ENCODE measurements around the gene SLC22A3. TPM values are rescaled to one million over a fixed set of nuclear protein-coding genes. Genes with fewer than 3 reads are reported as not detected.
A peak's percentile ranks its signal among the peaks of the same experiment; 100 is the strongest.

Gene SLC22A3
- total and polyA plus RNA-seq, 8 donors, result 2.0 to 29.3 (median 7.2) TPM

DNA sequence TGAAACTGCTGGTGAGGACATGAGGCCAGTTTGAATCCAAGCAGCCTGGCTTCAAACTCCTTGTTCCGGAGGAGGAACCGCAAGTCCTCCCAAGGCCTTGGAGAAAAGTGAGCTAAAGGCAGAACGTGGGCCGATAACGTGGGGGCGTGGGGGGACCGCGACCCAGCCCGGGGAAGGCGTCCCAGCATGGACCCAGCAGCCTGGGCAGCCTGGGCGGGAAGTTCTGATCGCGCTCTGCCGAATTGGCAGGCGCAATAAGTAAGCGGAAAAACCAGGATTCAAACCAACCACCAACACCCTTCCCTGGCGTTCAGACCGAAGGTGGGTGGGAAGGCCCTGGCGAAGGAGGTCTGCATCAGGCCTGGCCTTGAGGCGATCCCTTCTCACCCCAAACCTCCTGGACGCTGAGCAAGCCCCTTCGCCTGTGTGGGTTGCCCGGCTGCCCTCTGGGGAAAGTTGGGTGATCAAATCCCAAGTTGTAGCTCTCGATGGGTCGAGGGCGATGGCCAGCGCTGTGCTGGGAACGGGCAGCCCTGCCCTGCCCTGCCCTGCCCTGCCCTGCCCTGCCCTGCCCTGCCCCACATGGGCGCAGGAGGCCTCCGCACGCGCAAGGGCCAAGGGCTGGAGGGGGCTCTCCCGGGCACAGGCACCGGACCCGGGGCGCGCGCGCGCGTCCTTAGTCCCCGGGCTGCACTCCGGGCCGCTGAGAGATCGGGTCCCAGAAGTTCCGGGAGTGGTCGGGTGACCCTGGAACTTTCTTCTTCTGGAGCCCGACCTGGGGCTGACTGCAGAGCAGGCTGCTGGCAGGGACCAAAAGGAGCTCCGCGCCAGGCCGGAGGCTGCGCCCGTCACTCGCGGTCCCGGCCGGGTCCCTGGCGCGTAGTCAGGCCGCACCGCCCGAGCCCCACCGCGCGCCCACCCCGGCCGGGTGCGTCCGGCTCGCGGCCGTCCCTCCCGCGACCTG, 637 bp upstream of the SLC22A3 start:
- H3K9me3 ChIP-seq, result no peaks in the 10 kb centered on the region
- H3K27me3 ChIP-seq, result peaks cover 3 to 43% (median 5%) of the 10 kb centered on the region in 3 donors
- H3K27ac ChIP-seq, result peak overlapping the region in 3 of 5 donors; percentile 20 to 83 (median 78)
- WGBS, 5 donors, result 36 to 87% (median 47%) methylated on average over 27 to 74 of the region's 74 CpGs
- TF ChIP-seq, protein P1, sequence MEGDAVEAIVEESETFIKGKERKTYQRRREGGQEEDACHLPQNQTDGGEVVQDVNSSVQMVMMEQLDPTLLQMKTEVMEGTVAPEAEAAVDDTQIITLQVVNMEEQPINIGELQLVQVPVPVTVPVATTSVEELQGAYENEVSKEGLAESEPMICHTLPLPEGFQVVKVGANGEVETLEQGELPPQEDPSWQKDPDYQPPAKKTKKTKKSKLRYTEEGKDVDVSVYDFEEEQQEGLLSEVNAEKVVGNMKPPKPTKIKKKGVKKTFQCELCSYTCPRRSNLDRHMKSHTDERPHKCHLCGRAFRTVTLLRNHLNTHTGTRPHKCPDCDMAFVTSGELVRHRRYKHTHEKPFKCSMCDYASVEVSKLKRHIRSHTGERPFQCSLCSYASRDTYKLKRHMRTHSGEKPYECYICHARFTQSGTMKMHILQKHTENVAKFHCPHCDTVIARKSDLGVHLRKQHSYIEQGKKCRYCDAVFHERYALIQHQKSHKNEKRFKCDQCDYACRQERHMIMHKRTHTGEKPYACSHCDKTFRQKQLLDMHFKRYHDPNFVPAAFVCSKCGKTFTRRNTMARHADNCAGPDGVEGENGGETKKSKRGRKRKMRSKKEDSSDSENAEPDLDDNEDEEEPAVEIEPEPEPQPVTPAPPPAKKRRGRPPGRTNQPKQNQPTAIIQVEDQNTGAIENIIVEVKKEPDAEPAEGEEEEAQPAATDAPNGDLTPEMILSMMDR (IDR thresholded peaks at IDR 0.05), result no peak
- TF ChIP-seq EP300 (IDR thresholded peaks at IDR 0.05) (no peak), POLR2AphosphoS5 (IDR thresholded peaks at IDR 0.05) (no peak), POLR2A (IDR thresholded peaks at IDR 0.05) (no peak)
- no peaks in the 10 kb centered on the region for H3K36me3 ChIP-seq
- peak overlapping the region; percentile 56 to 66 (median 64) for H3K4me3 ChIP-seq
- intact Hi-C loops (cut with DNase I; ENCODE audit: low total_unique reads), result no loop called here
- H3K4me1 ChIP-seq, result peaks cover 0 to 28% (median 13%) of the 10 kb centered on the region in 4 donors
- DNase-seq, result no peak

DNA sequence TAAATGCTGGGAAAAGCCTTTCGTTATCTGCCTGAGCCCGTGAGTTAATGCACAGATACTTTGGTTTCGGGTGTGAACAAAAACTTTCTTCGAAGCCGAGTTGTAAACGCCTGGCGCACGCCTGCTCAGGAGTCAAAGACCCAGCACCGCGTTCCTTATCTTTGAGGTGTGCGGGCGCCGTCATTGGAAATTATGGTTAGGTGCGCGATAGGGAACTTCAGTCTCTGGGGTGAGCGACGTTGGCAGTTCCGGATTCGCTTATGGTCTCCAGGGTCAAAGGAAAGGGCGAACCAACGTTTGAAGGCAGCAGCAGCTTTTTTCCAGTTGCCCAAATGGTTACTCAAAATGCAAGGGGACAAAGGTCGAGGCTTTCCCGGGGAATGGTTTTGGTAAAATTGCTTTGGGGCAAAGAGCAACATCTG, 853 bp downstream of the SLC22A3 start:
- intact Hi-C loops (cut with DNase I; ENCODE audit: low total_unique reads), result no loop called here
- H3K9me3 ChIP-seq, result no peaks in the 10 kb centered on the region
- peaks cover 3 to 44% (median 5%) of the 10 kb centered on the region in 3 donors for H3K27me3 ChIP-seq
- TF ChIP-seq, protein P1 (IDR thresholded peaks at IDR 0.05), result no peak
- TF ChIP-seq POLR2AphosphoS5 (IDR thresholded peaks at IDR 0.05) (no peak), POLR2A (IDR thresholded peaks at IDR 0.05) (no peak), EP300 (IDR thresholded peaks at IDR 0.05) (no peak)
- H3K4me1 ChIP-seq, result peaks cover 0 to 28% (median 13%) of the 10 kb centered on the region in 4 donors
- H3K4me3 ChIP-seq, result peak overlapping the region; percentile 56 to 66 (median 64)
- H3K36me3 ChIP-seq, result no peaks in the 10 kb centered on the region
- peak in 1 of 2 donors; percentile 53 for DNase-seq
- H3K27ac ChIP-seq, result peak overlapping the region; percentile 11 to 83 (median 75)
- 1 to 4% (median 3%) methylated on average over 23 of the region's 23 CpGs for WGBS, 5 donors

DNA sequence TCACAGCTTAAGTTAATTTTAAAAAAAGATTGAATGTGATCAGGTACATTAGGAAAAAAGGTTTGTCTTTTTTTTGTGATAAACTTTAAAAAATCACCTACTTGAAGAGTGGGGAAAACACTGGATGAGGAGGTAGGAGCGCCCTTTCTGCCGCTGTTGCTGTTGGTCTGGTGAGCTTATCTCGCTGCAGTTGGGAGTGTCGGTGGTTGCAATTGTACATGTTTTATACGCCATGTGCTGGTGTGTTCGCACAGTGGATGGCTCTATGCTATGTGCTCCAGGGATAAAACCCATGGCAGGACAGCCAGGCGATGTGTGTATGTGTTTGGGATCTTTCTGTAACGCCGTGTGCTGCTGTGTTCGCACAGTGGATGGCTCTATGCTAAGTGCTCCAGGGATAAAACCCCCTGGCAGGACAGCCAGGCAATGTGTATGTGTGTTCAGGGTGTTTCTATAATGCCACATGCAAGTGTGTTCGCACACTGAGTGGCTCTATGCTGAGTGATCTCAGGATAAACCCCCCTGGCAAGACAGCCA, 1.7 kb downstream of the SLC22A3 start:
- Histone ChIP-seq H3K9me3 (no peaks in the 10 kb centered on the region), H3K4me3 (peak overlapping the region; percentile 56 to 66 (median 64)), H3K4me1 (peaks cover 0 to 31% (median 13%) of the 10 kb centered on the region in 4 donors), H3K36me3 (no peaks in the 10 kb centered on the region), H3K27ac (no peak overlapping the region), H3K27me3 (peaks cover 3 to 53% (median 5%) of the 10 kb centered on the region in 3 donors)
- intact Hi-C loops (cut with DNase I; ENCODE audit: low total_unique reads), result no loop called here
- no peak for DNase-seq
- no peak for TF ChIP-seq POLR2A (IDR thresholded peaks at IDR 0.05)
- TF ChIP-seq EP300 (IDR thresholded peaks at IDR 0.05), result no peak
- TF ChIP-seq, protein P1 (IDR thresholded peaks at IDR 0.05), result no peak
- TF ChIP-seq POLR2AphosphoS5 (IDR thresholded peaks at IDR 0.05), result no peak
- whole genome bisulfite sequencing, 5 donors, result 55 to 77% (median 71%) methylated on average over 11 of the region's 11 CpGs

DNA sequence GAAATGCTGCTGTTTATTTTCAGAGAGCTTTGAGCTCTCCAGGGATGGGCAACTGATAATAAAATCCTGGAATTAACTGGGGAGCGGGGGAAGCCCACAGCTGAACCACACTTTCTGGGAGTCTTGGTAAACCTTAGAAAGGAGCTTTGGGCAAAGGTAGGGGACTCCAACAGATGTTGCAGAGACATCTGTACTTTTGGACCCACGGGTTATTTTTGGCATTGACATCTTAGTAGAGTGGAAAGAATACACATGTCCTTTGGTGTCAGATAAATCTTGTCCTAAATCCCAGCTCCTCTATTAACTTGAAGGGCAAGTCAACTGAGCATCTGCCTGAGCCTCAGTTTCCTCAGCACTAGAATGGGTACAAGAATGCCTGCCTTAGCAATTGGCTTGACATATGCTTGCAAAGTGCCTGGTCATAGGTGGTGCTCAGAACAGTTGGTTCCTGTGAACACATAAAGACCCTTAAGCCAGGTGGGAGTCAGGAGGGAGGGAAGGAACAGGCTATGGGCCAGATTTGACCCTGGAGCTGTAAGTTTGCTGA, 5.8 kb downstream of the SLC22A3 start:
- TF ChIP-seq POLR2A (IDR thresholded peaks at IDR 0.05) (no peak), EP300 (IDR thresholded peaks at IDR 0.05) (no peak), POLR2AphosphoS5 (IDR thresholded peaks at IDR 0.05) (no peak)
- TF ChIP-seq, protein P1 (IDR thresholded peaks at IDR 0.05), result no peak
- intact Hi-C loops (cut with DNase I; ENCODE audit: low total_unique reads), result no loop called here
- 82 to 90% (median 83%) methylated on average over 2 of the region's 2 CpGs for WGBS, 5 donors

More for the DNA sequence above, 5.8 kb downstream of the SLC22A3 start:
- H3K27me3 ChIP-seq, result peaks cover 0 to 31% (median 3%) of the 10 kb centered on the region in 3 donors
- peaks cover 0 to 29% (median 14%) of the 10 kb centered on the region in 4 donors for H3K4me1 ChIP-seq
- H3K27ac ChIP-seq, result no peak overlapping the region
- H3K36me3 ChIP-seq, result no peaks in the 10 kb centered on the region
- no peaks in the 10 kb centered on the region for H3K9me3 ChIP-seq
- DNase-seq, result no peak
- no peak overlapping the region for H3K4me3 ChIP-seq

Data from stomach (tissue), 9 donors.